GM18867 (cell line): ENCODE data around the gene TBCK.

Experiments used
- ATAC-seq: cut with Tn5 transposase; IDR thresholded peaks from one replicate; pipeline ENCODE4 v1.9.1; 2021; ENCODE audit warnings: mild to moderate bottlenecking, moderate library complexity; ENCODE audit not compliant: unreplicated experiment

TBCK gene

DNA sequence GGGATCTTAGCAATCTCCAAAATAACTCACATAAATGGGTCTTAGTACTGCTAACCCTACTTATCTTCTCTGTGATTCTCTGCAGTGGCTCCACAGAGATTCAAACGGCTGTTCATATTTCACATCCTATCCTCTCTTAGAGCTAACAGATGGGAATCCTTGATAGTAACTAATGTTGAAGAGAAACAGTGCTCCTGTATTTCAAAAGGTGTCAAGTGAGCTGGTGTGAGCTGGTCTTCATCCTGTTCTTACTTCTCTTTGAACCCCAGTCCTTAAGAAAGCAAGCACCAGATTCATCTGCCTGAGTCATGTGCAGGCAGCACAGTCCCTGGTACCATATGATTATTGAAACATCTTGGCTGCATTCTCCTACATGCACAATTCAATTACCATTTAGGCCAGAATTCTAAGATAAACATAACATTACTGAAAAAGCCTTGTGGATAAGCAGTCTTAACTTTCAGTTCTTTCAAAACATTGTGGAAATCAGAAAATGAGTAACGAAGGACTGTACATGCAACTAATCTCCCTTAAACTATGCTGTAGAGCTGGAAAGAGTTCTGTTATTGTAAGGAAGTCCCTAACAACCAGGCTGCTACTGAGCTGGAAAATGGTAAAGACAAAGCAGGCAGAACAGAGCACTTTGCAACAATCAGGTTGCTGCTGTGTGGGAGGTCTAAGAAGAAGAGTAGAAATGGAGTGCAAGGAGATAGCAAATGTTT lies 267.6 kb downstream of the TBCK start:
- no peak for ATAC-seq

DNA sequence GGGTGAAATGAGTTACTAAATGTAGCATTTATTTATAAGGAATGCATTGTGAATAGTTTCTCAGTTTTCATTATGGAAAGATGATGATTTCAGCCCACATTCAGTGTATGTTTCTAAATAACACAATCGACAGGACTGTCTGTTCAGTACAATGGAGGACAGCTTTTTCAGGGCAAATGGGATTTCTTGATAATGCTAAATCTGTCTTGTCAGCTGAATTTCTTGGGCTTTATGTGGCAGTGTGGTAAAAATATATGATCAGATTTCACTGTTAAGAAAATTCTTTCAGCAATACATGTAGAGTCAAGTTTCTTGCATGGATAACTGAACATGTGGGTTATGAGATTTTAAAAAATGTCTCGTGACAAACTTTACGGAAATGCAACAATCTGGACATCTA lies 269.9 kb downstream of the TBCK start:
- no peak for ATAC-seq

DNA sequence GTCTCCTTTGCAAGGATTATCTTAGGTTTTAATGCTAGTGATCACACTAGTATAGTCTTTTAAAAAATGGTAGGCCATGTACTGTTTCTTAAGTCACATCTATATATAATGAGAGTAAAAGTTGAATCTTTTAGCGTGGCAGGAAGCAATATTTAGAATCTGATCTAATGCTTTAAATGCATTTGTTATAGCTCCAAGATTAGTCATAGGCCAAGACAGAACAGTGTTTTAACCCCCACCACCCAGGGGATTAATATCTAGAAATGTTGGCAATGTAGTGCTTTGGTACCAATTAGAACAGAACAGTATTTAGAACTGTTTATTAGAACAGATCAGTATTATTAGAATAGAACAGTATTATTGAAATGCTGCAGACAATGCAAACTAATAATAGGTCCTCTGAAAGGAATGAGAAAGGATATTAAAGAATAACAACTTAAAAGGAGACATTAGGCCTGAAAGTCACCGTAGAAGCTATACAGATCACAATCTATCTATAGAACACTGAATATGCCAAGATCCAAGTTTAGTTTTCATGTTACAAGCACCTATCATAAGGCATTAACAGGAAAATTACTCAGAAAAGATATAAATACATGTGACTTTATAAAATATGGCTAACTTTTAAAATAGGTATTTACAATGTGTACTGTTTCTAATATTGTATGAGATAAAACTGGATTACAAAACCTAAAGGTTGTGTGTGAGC lies 274.6 kb downstream of the TBCK start:
- no peak for ATAC-seq

DNA sequence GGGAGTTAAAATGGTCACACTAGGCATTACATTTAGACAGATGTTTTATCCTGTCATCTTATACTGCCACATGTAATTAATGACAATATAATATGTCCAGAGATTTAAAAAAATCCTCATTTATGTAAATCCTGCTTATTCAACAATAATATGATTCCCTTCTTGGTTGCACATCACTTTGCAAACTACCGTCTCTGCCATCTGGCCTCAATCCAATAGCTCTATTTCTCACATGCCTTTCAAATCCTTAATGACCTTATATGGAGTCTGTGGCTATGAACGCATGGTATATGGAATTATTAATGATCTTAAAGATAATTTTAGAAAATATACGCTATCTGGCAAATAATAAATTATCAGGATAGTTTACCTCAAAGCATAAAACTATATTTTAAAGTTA lies 276.2 kb downstream of the TBCK start:
- ATAC-seq = no peak

DNA sequence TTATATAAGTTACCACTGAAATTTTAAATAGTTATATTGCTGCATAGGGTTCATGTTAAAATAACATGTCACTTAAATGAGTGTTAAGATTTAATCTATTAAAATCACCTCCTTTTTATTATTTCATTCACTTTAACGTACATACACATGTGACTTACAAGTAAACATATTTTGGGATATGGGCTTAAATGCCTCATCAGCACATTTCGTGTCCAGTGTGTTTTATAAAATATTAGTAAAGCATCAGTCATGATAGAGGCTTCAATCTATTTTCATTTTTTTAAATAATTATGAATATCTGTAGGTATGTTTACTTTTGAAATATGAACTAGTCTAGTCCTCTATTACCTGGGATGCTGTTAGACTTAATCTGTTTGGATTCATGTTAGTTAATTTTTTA lies 277.1 kb downstream of the TBCK start:
- no peak for ATAC-seq

DNA sequence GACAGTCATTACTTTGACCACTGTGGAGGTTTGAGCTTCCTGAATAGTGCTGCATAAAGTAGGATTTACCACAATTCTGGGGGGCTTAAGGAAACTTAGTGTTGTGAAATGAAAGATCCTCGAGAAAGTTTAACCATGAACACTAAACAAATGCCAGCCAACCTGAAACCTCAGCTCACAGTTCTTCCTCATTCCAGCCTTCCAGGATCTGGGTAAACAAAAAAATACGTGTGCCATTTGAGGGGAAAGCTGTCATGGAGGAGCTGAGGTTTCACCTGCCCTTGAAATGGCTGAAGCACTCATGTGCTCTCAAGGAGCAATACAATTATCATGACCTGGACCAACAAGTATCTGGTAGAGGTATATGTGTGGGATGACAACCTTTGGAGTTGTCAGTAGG lies 278.0 kb downstream of the TBCK start:
- ATAC-seq = no peak

DNA sequence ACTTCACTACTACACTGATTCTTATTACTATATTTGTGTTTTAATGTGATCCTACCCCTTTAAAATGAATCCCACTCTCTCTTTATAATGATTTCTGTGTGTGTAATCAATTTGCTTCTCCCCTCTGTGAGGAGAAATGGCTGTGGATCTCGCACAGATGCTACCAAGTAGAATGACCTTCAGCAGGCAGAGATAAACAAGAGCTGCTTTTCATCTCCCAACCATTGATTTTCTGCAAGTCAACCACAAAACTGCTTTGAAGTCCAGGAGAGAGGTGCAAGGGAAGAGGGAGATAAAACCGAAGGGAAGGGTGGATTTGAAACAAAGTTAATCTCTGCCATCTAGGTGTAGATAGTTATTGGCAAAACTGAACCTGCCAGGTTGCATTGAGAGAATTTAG lies 279.2 kb downstream of the TBCK start:
- ATAC-seq = no peak

DNA sequence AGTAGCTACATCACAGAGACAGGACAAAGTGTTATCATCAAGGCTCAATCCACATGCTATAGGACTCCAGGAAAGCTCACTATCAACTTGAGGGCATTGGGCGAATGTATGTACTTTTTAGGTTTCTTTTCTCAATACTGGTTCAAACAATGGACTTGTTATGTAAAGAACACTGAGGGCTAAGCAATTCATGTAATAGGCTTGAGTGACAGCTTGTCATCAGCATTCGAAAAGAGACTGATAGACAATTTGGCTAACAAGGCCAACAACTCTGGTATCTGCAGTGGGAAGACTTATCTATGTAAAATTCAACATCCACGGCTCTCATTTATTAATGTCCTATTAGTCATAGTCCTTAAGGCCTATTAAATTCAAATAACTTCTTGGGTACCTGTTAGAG lies 279.7 kb downstream of the TBCK start:
- no peak for ATAC-seq

DNA sequence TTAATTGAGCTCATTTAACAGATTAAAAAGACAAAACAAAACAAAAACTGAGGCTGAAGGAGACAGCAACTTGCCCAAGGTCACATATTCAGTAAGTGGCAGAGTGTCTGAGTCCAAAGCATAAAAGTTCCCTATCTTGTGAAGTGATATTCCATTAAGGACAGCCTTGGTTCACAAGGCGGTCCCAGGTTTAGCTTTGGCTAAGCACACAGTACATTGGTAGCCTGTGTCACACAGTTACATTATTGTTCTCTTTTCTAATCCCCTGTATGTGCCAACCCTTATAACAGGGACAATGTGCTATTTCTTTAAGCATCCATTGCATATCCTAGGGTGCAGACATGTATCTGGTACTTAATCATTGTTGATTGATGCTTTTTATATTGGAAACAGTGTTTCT lies 280.8 kb downstream of the TBCK start:
- ATAC-seq = no peak

DNA sequence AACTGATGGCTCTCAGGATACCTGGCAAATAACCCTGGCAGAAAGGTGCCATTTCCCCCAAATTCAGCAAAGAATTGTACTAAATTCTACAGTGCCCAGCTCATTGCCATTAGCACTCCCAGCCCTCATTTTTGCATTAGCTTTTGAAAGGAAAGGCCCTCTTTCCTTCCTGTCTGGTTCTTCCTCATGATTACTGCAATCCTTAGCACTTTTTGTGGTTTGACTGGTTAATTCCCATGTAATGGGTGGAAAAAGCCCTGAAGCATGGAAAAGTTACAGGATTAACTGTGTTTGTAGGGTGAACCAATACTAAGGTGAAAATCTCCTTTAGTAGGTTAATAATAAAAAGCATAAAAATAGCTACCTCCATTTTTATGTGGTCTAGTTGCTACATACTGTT lies 281.3 kb downstream of the TBCK start:
- ATAC-seq = no peak

DNA sequence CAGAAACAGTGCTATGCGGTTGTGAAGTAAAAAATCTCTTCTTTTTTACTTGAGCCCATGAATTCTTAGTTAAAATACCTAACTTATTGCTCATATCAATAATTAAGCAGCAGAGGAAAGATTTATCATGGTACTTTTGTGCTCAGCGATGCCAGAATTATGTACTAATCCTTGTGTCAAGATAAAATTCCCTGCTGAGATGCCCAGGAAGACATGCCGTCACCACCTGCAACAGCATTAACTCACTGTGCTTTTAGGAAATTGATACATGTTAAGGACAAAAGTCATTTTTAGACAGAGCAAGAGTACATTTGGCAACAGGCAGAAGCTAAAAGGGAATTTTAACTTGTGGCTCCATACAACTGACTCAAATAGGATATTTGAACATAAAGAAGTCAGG lies 281.8 kb downstream of the TBCK start:
- ATAC-seq = no peak

DNA sequence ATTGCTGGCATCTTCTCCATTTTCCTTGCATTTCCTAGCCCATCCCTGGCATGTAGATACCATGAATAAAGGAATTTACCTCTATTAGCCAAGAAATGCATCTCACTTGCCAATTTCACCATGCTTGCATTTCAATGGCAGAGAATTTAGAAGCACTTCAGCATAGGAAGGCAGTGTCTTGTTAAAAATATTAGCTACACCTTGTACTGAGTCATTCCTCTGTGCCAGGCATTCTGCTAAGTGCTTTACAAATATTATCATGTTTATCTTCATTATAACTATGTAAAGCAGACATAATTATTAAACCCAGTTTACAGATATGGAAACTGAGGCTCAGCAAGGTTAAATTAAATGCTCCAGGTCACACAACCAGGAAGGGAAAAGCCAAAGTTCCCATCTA lies 282.5 kb downstream of the TBCK start:
- no peak for ATAC-seq

DNA sequence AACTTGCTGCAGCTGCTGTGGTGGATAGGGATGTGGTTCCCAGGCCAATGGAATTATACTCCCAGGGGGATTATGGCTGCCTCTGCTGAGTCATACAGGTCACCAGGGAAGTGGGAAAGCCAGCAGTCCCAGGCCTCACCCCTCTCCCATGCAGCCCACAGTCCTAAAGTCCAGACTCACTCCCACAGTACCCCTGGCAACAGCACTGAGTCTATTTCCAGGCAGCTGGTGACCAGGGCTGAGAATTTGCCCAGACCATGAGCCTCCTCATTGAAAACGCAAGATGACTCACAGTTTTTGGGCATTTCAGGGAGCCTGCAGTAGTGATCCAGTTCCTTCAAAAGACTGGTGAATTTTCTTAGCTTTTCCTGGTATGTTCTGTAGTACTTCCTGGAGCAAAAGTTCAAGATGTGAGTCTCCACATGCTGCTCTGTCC lies 283.1 kb downstream of the TBCK start:
- ATAC-seq = no peak

DNA sequence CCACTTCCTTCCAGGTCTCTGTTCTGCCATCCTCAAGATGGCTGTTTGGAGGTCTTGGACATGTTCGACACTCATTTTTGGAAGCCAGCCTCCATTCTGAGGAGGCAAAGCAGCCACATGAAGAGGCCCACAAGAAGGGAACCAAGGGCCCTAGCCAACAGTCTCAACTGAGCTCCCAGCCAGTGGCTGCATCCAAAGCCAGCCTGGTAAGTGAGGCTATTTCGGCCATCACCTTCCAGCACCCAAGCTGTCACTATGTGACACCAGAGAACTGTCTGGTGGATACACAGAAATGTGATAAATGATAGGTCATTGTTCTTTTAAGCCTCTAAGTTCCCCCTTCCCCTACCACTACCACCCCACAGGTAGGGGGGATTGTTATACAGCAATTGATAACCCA lies 293.6 kb downstream of the TBCK start:
- ATAC-seq = no peak

DNA sequence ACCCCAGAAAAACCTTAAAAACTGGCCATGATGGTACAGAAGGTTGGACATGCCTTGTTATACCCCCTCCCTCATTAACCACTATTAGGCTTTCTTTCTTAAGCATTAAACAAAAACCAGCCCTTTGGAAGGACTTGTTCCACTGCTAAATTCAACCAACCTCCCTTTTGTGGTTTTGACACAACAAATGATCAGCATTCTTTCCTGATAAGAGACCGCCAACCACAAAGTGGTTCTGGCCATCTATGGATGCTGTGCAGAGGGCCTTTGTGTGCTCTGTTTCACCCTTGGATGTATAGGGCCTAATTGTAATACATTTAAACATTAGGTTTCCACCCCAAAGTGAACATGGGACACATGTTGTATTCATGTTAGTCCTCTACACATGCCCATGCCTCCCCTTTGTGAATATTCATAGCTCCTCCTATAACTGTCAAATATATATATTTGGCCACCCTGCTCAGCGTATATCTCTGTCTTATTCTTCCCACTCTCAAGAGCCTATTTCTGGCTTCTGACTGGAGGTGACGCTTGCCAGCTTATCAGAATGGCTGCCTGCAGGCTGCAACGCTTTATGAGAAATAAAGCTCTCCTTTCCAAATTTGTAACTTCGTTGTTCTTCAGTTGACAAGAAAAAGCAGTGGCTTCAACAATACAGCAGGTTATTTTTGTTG lies 294.1 kb downstream of the TBCK start:
- no peak for ATAC-seq

DNA sequence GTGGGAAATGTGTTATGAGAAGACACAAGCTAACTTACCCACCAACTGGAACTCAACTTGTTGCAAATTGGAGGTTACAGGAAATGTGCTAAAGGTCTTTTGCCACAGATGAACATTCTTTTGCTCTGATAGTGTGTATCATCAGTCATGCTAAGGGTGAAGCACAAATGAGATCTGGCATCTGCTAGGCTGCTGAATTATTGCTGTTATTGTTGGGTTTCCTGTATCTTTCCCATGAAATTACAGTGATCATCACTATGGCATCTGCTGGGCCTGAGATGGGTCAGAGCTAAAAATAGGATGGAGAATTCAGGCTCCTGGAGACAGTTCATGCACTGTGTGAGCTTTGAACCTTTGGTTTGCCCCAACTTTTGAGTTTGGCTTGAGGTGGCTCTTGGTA lies 296.2 kb downstream of the TBCK start:
- no peak for ATAC-seq

DNA sequence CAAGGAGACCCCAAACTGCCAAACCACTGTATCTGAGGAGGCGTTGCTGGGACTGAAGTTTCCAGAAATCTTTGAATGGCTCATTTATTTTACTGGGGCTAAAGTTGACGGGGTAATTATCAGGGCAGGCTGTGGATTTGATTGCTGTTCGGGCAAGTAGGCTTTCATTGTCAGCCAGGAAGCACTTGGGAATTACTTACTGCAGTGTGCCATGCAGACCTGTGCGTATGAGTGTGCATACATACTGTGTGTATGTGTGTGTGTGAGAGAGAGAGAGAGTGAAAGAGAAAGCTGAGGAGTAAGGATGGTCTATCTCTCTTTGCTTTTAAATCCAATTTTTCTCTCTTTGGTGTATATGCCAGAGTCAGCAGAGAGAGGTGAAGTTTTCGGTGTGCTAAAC lies 298.0 kb downstream of the TBCK start:
- no peak for ATAC-seq

DNA sequence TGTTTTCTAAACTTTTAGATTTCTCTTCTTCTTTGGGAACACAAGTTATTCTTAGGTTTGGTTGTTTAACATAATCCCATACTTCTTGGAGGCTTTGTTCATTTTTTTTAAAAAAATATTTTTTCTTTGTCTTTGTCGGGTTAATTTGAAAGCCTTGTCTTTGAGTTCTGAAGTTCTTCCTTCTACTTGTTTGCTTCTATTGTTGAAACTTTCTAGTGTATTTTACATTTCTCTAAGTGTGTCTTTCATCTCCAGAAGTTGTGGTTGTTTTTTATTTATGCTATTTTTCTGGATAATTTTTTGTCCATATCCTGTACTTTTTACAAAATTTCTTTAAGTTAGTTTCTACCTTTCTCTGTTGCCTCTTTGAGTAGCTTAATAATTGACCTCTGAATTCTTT lies 304.6 kb downstream of the TBCK start:
- no peak for ATAC-seq

DNA sequence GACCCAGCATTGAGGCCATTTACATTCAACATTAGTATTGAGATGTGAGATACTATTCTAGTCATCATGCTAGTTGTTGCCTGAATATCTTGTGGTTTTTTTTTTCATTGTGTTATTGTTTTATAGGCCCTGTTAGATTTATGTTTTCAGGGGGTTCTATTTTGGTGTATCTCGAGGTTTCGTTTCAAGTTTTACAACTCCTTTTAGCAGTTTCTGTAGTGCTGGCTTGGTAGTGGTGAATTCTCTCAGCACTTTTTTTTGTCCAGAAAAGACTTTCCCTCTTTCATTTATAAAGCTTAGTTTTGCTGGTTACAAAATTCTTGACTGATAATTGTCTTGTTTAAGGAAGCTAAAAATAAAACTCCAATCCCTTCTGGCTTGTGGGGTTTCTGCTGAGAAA lies 305.2 kb downstream of the TBCK start:
- no peak for ATAC-seq

DNA sequence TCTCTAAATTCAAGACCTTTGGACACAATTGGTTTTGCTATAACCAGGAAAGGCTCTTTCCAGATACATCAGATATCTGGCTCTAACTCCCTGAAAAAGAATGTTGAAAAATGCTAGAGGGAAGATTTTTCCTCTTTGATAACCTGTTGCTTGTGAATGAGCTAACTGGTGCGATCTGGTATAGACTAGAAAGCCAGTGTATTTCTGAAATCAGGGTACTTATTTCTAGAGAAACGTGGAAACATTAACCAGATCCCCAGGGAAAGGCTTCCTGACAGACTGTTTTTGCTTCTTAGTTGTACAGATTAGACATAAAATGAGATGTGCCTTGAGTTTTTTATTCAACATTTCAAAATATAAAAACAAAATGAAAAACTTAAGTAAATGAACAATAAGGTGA lies 313.0 kb downstream of the TBCK start:
- no peak for ATAC-seq

DNA sequence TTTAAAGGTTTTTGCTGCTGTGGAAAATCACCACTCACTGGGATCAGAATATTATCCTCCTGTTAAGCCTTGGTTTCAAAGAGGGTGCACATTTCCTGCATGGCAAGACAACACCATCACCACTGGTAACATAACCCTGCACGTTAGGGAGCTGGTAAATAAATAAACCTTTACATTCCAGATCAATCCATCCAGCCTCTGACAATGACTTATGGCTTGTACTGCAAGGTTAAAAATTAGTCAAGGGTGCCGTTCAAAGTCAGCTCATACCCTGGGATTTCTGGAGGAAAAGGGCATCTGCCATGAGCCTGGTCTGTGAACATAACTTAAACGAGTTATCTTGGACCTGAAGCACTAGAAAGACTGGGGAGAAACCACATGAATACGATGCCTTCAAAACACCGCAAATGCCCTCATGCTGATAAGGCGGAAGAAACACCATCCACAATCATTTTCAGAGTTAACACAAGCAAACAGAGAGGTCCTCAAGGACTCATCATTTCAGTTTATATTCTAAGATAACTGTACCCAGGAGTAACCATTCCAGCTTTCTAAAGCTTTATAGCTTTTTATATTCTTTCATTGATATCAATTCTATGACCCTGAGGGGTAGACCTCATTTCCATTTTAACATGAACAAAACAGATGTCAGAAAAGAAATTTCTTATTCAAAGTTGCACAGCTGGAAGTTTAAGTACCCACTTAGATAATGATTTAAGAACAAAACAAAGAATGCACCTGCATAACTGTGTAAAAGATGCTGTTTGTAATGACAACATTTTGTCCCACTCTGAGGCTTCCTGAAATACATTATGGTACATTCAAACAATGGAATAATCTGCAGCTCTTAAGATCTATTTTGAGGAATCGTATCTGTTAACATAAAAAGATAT lies 317.6 kb downstream of the TBCK start:
- ATAC-seq = no peak
